B cell (primary cell): ENCODE measurements around the gene CSMD2. TPM values are rescaled to one million over a fixed set of nuclear protein-coding genes. Genes with fewer than 3 reads are reported as not detected.

Experiments
- ATAC-seq: fragments of 200-7000 bp; cut with Tn5 transposase; one replicate; pipeline ENCODE4 v1.10.0; 2021; ENCODE audit warnings: low read depth, mild to moderate bottlenecking, moderate number of reproducible peaks, moderate library complexity
- CTCF ChIA-PET: fragments of 350-600 bp; sonication (Branson Sonifier 250); formaldehyde crosslinking; loops from one replicate; lab custom pipeline; 2021; ENCODE audit warnings: antibody characterized with exemption, inconsistent platforms; lab: Charles Lee
- POLR2A ChIA-PET: fragments of 350-600 bp; sonication (Branson Sonifier 250); formaldehyde crosslinking; loops from one replicate; lab custom pipeline; 2021; ENCODE audit warnings: antibody characterized with exemption; lab: Charles Lee
- DNase-seq: peaks from one replicate; pipeline ENCODE4 v3.0.0; 2013
- H2AFZ ChIP-seq: 2 replicates; pipeline ENCODE4 v1.6.1; 2012; ENCODE audit warnings: mild to moderate bottlenecking, low read depth, low read length; ENCODE audit not compliant: insufficient read depth, poor library complexity, severe bottlenecking
- H3K27ac ChIP-seq, 2 donors: 1 replicate in 1 of 2; 2 replicates in 1 of 2; pipeline ENCODE4 v1.5.1; 2012 to 2013; ENCODE audit warnings: low read length in 2 of 2, mild to moderate bottlenecking in 2 of 2, moderate library complexity in 1 of 2
- H3K27me3 ChIP-seq, 4 experiments: fragments of 200-600 bp in 1 of 4; sonication (generic) in 1 of 4; replicated peaks in 1 of 4; 1 replicate in 2 of 4; 2 replicates in 2 of 4; pipeline versions ENCODE4 v1.6.1 to v1.7.0; 2013 to 2016; ENCODE audit warnings: low read length in 3 of 4, mild to moderate bottlenecking in 2 of 4, mixed read lengths in 1 of 4, moderate library complexity in 1 of 4; ENCODE audit not compliant: insufficient read depth in 4 of 4, control insufficient read depth in 3 of 4; ENCODE audit errors: control extremely low read depth in 1 of 4
- H3K36me3 ChIP-seq, 2 experiments: replicated peaks in 1 of 2; 1 replicate in 1 of 2; 2 replicates in 1 of 2; pipeline versions ENCODE4 v1.6.1 to v1.7.1; 2013; ENCODE audit warnings: low read length in 1 of 2; ENCODE audit not compliant: insufficient read depth in 2 of 2, control insufficient read depth in 1 of 2; ENCODE audit errors: control extremely low read depth in 1 of 2, extremely low read depth in 1 of 2
- H3K4me1 ChIP-seq, 2 donors: fragments of 200-600 bp in 1 of 2; sonication (generic) in 1 of 2; 1 replicate in 1 of 2; 2 replicates in 1 of 2; pipeline versions ENCODE4 v1.5.1 to v1.6.1; 2013 to 2017; ENCODE audit warnings: low read length in 2 of 2; ENCODE audit not compliant: control insufficient read depth in 2 of 2, insufficient read depth in 2 of 2
- H3K4me2 ChIP-seq: replicated peaks from 2 replicates; pipeline ENCODE3; 2012; ENCODE audit warnings: mild to moderate bottlenecking, low read depth, low read length; ENCODE audit not compliant: poor library complexity, severe bottlenecking
- H3K4me3 ChIP-seq, 5 experiments: fragments of 200-600 bp in 1 of 5; sonication (generic) in 1 of 5; 1 replicate in 3 of 5; 2 replicates in 2 of 5; pipeline versions ENCODE4 v1.5.1 to v1.7.0; 2011 to 2016; ENCODE audit warnings: low read length in 4 of 5, mild to moderate bottlenecking in 4 of 5, low read depth in 2 of 5, control low read depth in 1 of 5, moderate library complexity in 1 of 5; ENCODE audit not compliant: insufficient read depth in 1 of 5; ENCODE audit errors: control extremely low read depth in 1 of 5, extremely low read depth in 1 of 5
- H3K79me2 ChIP-seq: fragments of 200-600 bp; sonication (generic); one replicate; pipeline ENCODE4 v1.6.0; 2016; ENCODE audit warnings: low read length; ENCODE audit not compliant: control insufficient read depth, insufficient read depth
- H3K9ac ChIP-seq: fragments of 200-600 bp; sonication (generic); 2 replicates; pipeline ENCODE4 v1.6.1; 2017; ENCODE audit warnings: mild to moderate bottlenecking, low read length, moderate library complexity
- H3K9me3 ChIP-seq, 3 donors: one replicate each; pipeline versions ENCODE4 v1.6.1 to v1.7.1; 2013; ENCODE audit warnings: low read length in 2 of 3; ENCODE audit not compliant: control insufficient read depth in 2 of 3, insufficient read depth in 1 of 3; ENCODE audit errors: control extremely low read depth in 1 of 3
- H4K20me1 ChIP-seq: 2 replicates; pipeline ENCODE4 v1.6.0; 2012; ENCODE audit warnings: mild to moderate bottlenecking, low read length; ENCODE audit not compliant: insufficient read depth, control insufficient read depth, poor library complexity, severe bottlenecking
- H3K27ac Mint-ChIP-seq: one replicate; pipeline ENCODE4 v1.8.0; 2021; ENCODE audit warnings: mixed read lengths
- H3K27me3 Mint-ChIP-seq: one replicate; pipeline ENCODE4 v1.8.0; 2021; ENCODE audit warnings: mixed read lengths
- H3K4me1 Mint-ChIP-seq: one replicate; pipeline ENCODE4 v1.8.0; 2021; ENCODE audit warnings: mixed read lengths
- H3K4me3 Mint-ChIP-seq: one replicate; pipeline ENCODE4 v1.8.0; 2021; ENCODE audit warnings: mixed read lengths
- H3K9me3 Mint-ChIP-seq: one replicate; pipeline ENCODE4 v1.8.0; 2022; ENCODE audit warnings: mixed read lengths; ENCODE audit not compliant: insufficient read depth
- EZH2 ChIP-seq: IDR thresholded peaks from 2 replicates; pipeline ENCODE4 v1.6.1; 2012; ENCODE audit warnings: borderline replicate concordance, low read depth, mild to moderate bottlenecking, moderate library complexity, low read length; ENCODE audit not compliant: insufficient read depth, poor library complexity, severe bottlenecking
- WGBS: methylation state at CpG from one replicate; pipeline ENCODE4 v1.1.5; 2013; ENCODE audit warnings: missing lambda C conversion rate; ENCODE audit not compliant: insufficient coverage; 5-methylcytosine and 5-hydroxymethylcytosine counted together
- intact Hi-C: fragments of 100-400 bp; cut with micrococcal nuclease; formaldehyde crosslinking; loops from one replicate; pipeline ENCODE4 v1.10.0; 2022
- polyA plus RNA-seq: library from polyadenylated mRNA; depleted of rRNA; stranded (reverse); fragments of >200 nt; gene quantifications from 2 replicates; pipeline ENCODE4 v1.2.3, GENCODE V29; 2012
- total RNA-seq, 2 donors: library from RNA; stranded (reverse); fragments of 120-200 nt in 1 of 2; gene quantifications; 1 replicate in 1 of 2; 2 replicates in 1 of 2; pipeline versions ENCODE4 v1.2.3 to v1.2.4, GENCODE V29; 2013 to 2022
- TF ChIP-seq, protein P1 (sequence below): fragments of 200-600 bp; IDR thresholded peaks from one replicate; pipeline ENCODE4 v1.8.0; 2022; ENCODE audit warnings: antibody characterized with exemption, mild to moderate bottlenecking

CSMD2 gene
- total and polyA plus RNA-seq, 2 donors (not counting 1 experiment from before 2014, with no cell fraction given), result not detected

DNA sequence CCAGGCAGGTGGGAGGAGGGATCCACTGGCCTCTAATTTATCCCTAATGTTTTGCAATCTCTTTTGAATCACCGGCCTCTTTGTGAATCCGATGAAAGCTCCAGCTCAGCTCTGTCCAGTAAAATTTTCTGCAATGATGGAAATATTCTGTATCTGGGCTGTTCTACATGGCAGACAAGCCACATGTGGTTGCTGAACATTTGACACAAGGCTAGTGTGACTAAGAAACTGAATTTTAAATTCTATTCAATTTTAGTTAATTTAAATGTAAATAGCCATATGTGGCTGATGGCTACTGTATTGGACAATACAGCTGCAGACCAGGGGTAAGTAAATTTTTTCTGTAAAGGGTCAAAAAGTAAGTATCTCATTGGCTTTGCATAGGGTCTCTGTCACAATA is 135.1 kb downstream of the CSMD2 start:
- TF ChIP-seq, protein P1, sequence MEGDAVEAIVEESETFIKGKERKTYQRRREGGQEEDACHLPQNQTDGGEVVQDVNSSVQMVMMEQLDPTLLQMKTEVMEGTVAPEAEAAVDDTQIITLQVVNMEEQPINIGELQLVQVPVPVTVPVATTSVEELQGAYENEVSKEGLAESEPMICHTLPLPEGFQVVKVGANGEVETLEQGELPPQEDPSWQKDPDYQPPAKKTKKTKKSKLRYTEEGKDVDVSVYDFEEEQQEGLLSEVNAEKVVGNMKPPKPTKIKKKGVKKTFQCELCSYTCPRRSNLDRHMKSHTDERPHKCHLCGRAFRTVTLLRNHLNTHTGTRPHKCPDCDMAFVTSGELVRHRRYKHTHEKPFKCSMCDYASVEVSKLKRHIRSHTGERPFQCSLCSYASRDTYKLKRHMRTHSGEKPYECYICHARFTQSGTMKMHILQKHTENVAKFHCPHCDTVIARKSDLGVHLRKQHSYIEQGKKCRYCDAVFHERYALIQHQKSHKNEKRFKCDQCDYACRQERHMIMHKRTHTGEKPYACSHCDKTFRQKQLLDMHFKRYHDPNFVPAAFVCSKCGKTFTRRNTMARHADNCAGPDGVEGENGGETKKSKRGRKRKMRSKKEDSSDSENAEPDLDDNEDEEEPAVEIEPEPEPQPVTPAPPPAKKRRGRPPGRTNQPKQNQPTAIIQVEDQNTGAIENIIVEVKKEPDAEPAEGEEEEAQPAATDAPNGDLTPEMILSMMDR, result no peak
- no peak for TF ChIP-seq EZH2
- Mint-ChIP-seq H3K27ac (no peak overlapping the region), H3K9me3 (no peaks in the 10 kb centered on the region), H3K4me1 (no peaks in the 10 kb centered on the region), H3K4me3 (no peak overlapping the region), H3K27me3 (peaks cover 5% of the 10 kb centered on the region)
- Histone ChIP-seq H3K79me2 (no peaks in the 10 kb centered on the region), H3K4me3 (no peak overlapping the region), H3K4me1 (no peaks in the 10 kb centered on the region), H4K20me1 (no peaks in the 10 kb centered on the region), H3K4me2 (no peak overlapping the region), H3K36me3 (no peaks in the 10 kb centered on the region), H2AFZ (no peak overlapping the region), H3K27ac (no peak overlapping the region), H3K9me3 (no peaks in the 10 kb centered on the region), H3K27me3 (peaks cover 0 to 3% (median 0%) of the 10 kb centered on the region in 4 experiments), H3K9ac (no peak overlapping the region)
- intact Hi-C loops, result no loop called here
- POLR2A ChIA-PET, result no interaction called here
- DNase-seq (no peak), ATAC-seq (no peak)
- CTCF ChIA-PET, result no interaction called here
- 100% methylated on average over 1 of the region's 2 CpGs for WGBS

DNA sequence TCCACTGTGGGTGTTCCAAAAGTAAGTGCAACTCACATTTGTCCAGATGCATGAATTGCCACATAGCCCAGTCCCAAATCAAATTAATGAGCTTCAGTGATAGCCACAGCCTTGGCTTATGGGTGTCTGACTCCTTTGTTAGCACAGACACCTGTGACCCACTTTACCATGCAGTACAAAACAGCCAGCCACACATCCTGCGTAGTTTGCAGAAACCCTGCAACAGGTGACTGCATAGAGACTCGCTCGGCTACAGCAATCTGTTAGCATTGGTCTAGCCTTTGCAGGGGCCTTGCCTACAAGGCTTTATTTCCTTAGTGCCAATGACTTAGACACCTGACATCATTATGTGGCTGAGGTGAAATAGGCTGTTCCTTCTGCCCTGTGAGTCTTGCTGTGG is 135.5 kb downstream of the CSMD2 start:
- ATAC-seq, result no peak
- Mint-ChIP-seq H3K4me3 (no peak overlapping the region), H3K27me3 (peaks cover 5% of the 10 kb centered on the region), H3K27ac (no peak overlapping the region), H3K4me1 (no peaks in the 10 kb centered on the region), H3K9me3 (no peaks in the 10 kb centered on the region)
- Histone ChIP-seq H2AFZ (no peak overlapping the region), H3K9me3 (no peaks in the 10 kb centered on the region), H3K36me3 (no peaks in the 10 kb centered on the region), H4K20me1 (no peaks in the 10 kb centered on the region), H3K27me3 (peaks cover 0 to 3% (median 0%) of the 10 kb centered on the region in 4 experiments), H3K4me1 (no peaks in the 10 kb centered on the region), H3K27ac (no peak overlapping the region), H3K79me2 (no peaks in the 10 kb centered on the region), H3K4me3 (no peak overlapping the region), H3K4me2 (no peak overlapping the region), H3K9ac (no peak overlapping the region)
- POLR2A ChIA-PET, result no interaction called here
- TF ChIP-seq, protein P1, result no peak
- TF ChIP-seq EZH2, result no peak
- DNase-seq, result no peak
- intact Hi-C loops, result no loop called here
- CTCF ChIA-PET, result no interaction called here
- 80% methylated on average over 3 of the region's 3 CpGs for WGBS
